K562 (cell line): ENCODE data around the gene HUNK. TPM values are rescaled to one million over a fixed set of nuclear protein-coding genes. Genes with fewer than 3 reads are reported as not detected.

Experiments
- ATAC-seq: fragments of 200-7000 bp; cut with Tn5 transposase; 3 replicates; pipeline ENCODE4 v1.9.1; 2020; ENCODE audit warnings: moderate library complexity
- BruUV-seq: library from RNA; stranded (reverse); fragments of 400-500 nt; replicated peaks from 2 replicates; lab custom pipeline; 2021; lab: Mats Ljungman, UMichigan
- CTCF ChIA-PET: fragments of 300-600 bp; formaldehyde crosslinking; extraction: SDS; loops from one replicate; lab custom pipeline; 2021; ENCODE audit warnings: low intra/inter-chr PET ratio; lab: Yijun Ruan, JAX
- POLR2A ChIA-PET: fragments of 300-600, 350-650 bp; sonication (Branson Sonifier 250); formaldehyde crosslinking; extraction: SDS; loops from one replicate; lab custom pipeline; 2021; ENCODE audit warnings: antibody characterized with exemption, inconsistent platforms; lab: Yijun Ruan, JAX
- DNase-seq, 4 experiments: peaks; one replicate each; pipeline versions ENCODE4 v3.0.0 to v3.0.0-alpha.2; 2011 to 2018; ENCODE audit warnings: low spot score in 3 of 4, mixed read lengths in 3 of 4; ENCODE audit errors: extremely low read depth in 1 of 4
- FAIRE-seq: peaks from 2 replicates; lab custom pipeline; 2011; peaks lifted over from hg19 to GRCh38; lab: Jason Lieb, UNC
- H2AFZ ChIP-seq: 2 replicates; pipeline ENCODE4 v1.6.0; 2011; ENCODE audit warnings: low read depth, low read length, control low read depth, inconsistent platforms
- H3K27ac ChIP-seq: fragments of 200-600 bp; 3 replicates; pipeline ENCODE4 v1.8.0; 2011; ENCODE audit warnings: low read depth, mild to moderate bottlenecking, control low read depth, inconsistent platforms, low read length, moderate library complexity, mixed read lengths; ENCODE audit errors: extremely low read depth
- H3K27me3 ChIP-seq, 2 experiments: fragments of 300-600 bp in 1 of 2; 2 replicates in 1 of 2; 3 replicates in 1 of 2; pipeline versions ENCODE4 v1.6.0 to v1.8.0; 2011; ENCODE audit warnings: inconsistent platforms in 2 of 2, low read length in 2 of 2, mild to moderate bottlenecking in 1 of 2, mixed read lengths in 1 of 2, moderate library complexity in 1 of 2; ENCODE audit not compliant: control insufficient read depth in 2 of 2, insufficient read depth in 2 of 2
- H3K36me3 ChIP-seq: fragments of 300-600 bp; 3 replicates; pipeline ENCODE4 v1.8.0; 2011; ENCODE audit warnings: mild to moderate bottlenecking, low read length, inconsistent platforms; ENCODE audit not compliant: control insufficient read depth, insufficient read depth
- H3K4me1 ChIP-seq, 2 experiments: fragments of 200-600 bp in 1 of 2; replicated peaks in 1 of 2; 2 replicates in 1 of 2; 3 replicates in 1 of 2; pipeline versions ENCODE4 v1.5.1 to v1.8.0; 2011; ENCODE audit warnings: inconsistent platforms in 2 of 2, low read length in 2 of 2, mild to moderate bottlenecking in 1 of 2, mixed read lengths in 1 of 2, moderate library complexity in 1 of 2; ENCODE audit not compliant: control insufficient read depth in 2 of 2, insufficient read depth in 2 of 2
- H3K4me2 ChIP-seq: 2 replicates; pipeline ENCODE4 v1.6.1; 2011; ENCODE audit warnings: low read length, control low read depth, inconsistent platforms, mixed read lengths; ENCODE audit not compliant: insufficient read depth
- H3K4me3 ChIP-seq: fragments of 200-600 bp; sonication (generic), shearing (Covaris generic); 2 replicates; pipeline ENCODE4 v1.5.1; 2016; ENCODE audit warnings: control low read depth, inconsistent platforms
- H3K79me2 ChIP-seq: fragments of 200-600 bp; 3 replicates; pipeline ENCODE4 v1.8.0; 2011; ENCODE audit warnings: low read length, inconsistent platforms; ENCODE audit not compliant: control insufficient read depth, insufficient read depth
- H3K9ac ChIP-seq, 2 experiments: 2 replicates each; pipeline versions ENCODE4 v1.6.0 to v1.6.1; 2011; ENCODE audit warnings: low read depth in 2 of 2, low read length in 2 of 2, control low read depth in 1 of 2, inconsistent platforms in 1 of 2, mild to moderate bottlenecking in 1 of 2, mixed read lengths in 1 of 2; ENCODE audit not compliant: insufficient read depth in 1 of 2
- H3K9me1 ChIP-seq: one replicate; pipeline ENCODE4 v1.6.0; 2011; ENCODE audit warnings: inconsistent platforms, mild to moderate bottlenecking, low read length, moderate library complexity; ENCODE audit not compliant: control insufficient read depth, insufficient read depth
- H3K9me3 ChIP-seq: replicated peaks from 2 replicates; pipeline ENCODE4 v1.5.1; 2011; ENCODE audit warnings: low read depth, low read length, inconsistent platforms; ENCODE audit not compliant: control insufficient read depth, insufficient read depth
- H4K20me1 ChIP-seq: replicated peaks from 2 replicates; pipeline ENCODE4 v1.6.1; 2011; ENCODE audit warnings: low read length, inconsistent platforms, mixed read lengths; ENCODE audit not compliant: control insufficient read depth, insufficient read depth
- MED1 ChIP-seq: sonication (generic); formaldehyde crosslinking; IDR thresholded peaks from 2 replicates; pipeline ENCODE4 v1.8.1; 2023; ENCODE audit warnings: missing genetic modification reagents, borderline replicate concordance
- NEUROD1 ChIP-seq: fragments of 150-350 bp; IDR thresholded peaks from 2 replicates; pipeline ENCODE4 v1.6.1; 2014; ENCODE audit warnings: borderline replicate concordance, low read length, low read depth; ENCODE audit not compliant: partially characterized antibody
- ZNF77 ChIP-seq: fragments of 250-450 bp; sonication (Bioruptor Pico); IDR thresholded peaks from 2 replicates; pipeline ENCODE4 v1.5.0; 2020
- WGBS: fragments of 100-300 bp; shearing (Covaris generic); methylation state at CpG from one replicate; pipeline ENCODE4 v1.1.6; 2016; ENCODE audit warnings: low coverage, mixed read lengths; ENCODE audit not compliant: insufficient coverage; ENCODE audit errors: missing lambda C conversion rate; 5-methylcytosine and 5-hydroxymethylcytosine counted together
- in situ Hi-C: fragments of 300-500 bp; cut with MboI; formaldehyde crosslinking; loops from 4 replicates; pipeline ENCODE4 v1.15.0; 2018; ENCODE audit warnings: inconsistent platforms, mixed read lengths
- intact Hi-C: fragments of 100-400 bp; cut with micrococcal nuclease; formaldehyde crosslinking; loops from 2 replicates; pipeline ENCODE4 v1.14.2; 2022
- polyA plus RNA-seq, 8 experiments: library from polyadenylated mRNA; depleted of rRNA in 4 of 8; stranded (reverse) in 5 of 8; unstranded in 3 of 8; fragments of >200 nt; fragmentation: Nextera tagmentation in 2 of 8; fragmentation: Illumina TruSeq in 1 of 8; extraction: Ambion mirVana in 2 of 8; extraction: Trizol in 1 of 8; gene quantifications; 2 replicates each; pipeline versions ENCODE4 v1.2.1 to v1.2.3, GENCODE V29; 2011 to 2014; ENCODE audit warnings: inconsistent platforms in 1 of 8, missing spikeins in 1 of 8
- total RNA-seq, 7 experiments: library from RNA; depleted of rRNA in 6 of 7; stranded (reverse); fragments of >200 nt in 6 of 7; fragmentation: Illumina TruSeq in 2 of 7; extraction: Trizol in 2 of 7; gene quantifications; 2 replicates each; pipeline versions ENCODE4 v1.2.1 to v1.2.3, GENCODE V29; 2011 to 2021; ENCODE audit warnings: low replicate concordance in 1 of 7
- TF ChIP-seq, protein P1 (sequence below): IDR thresholded peaks from 2 replicates; pipeline ENCODE4 v1.6.1; 2011; ENCODE audit warnings: borderline replicate concordance, low read depth, mild to moderate bottlenecking, moderate library complexity, low read length; ENCODE audit not compliant: insufficient read depth, poor library complexity, severe bottlenecking

Gene HUNK
- total and polyA plus RNA-seq, 9 of the 15 experiments (the other 6 are each of a cell fraction or from before 2014, with no cell fraction given), result not detected

DNA sequence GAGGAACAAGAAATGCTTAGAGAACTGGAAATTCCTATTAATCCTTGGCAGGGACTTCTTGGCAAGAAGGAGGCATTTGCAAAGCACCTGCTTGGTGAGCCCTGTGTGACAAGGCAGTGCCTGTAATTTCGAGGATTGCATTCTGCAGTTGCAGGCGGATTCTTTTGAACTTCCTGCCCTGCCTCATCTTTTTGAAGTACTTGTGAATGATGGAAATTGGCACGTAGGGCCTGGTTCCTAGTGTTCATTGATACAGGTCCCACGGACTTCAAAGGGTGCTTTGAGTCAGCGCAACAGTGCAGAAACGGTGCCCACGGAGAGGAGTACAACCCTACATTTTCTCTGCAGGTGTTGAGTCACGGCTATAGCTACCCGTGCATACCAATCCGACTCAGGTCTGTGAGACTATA lies 6.4 kb downstream of the HUNK start (continued):
- TF ChIP-seq MED1 (CRISPR knock-in tag), result no peak
- TF ChIP-seq, protein P1, sequence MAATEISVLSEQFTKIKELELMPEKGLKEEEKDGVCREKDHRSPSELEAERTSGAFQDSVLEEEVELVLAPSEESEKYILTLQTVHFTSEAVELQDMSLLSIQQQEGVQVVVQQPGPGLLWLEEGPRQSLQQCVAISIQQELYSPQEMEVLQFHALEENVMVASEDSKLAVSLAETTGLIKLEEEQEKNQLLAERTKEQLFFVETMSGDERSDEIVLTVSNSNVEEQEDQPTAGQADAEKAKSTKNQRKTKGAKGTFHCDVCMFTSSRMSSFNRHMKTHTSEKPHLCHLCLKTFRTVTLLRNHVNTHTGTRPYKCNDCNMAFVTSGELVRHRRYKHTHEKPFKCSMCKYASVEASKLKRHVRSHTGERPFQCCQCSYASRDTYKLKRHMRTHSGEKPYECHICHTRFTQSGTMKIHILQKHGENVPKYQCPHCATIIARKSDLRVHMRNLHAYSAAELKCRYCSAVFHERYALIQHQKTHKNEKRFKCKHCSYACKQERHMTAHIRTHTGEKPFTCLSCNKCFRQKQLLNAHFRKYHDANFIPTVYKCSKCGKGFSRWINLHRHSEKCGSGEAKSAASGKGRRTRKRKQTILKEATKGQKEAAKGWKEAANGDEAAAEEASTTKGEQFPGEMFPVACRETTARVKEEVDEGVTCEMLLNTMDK, result no peak
- TF ChIP-seq NEUROD1, result no peak

DNA sequence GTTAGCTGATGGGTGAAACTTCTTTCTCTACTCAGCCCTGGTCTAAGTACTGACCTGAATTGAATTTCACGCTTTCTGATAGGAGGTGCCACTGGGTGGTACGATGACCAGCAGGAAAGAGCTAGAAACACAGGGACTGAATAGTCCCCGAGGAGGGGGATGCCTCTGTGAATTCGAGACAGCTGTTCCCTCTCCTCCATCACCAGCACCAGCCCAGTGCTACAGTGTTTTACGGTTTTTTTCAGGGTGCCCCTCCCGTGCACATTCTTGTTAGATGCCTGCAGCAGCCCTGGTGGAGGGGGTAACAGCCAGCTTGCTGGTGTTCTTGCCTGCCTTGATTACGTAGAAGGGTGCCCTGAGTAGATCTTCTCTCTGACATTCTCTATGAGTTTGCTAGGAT lies 7.1 kb downstream of the HUNK start:
- in situ Hi-C loops (no loop called here), intact Hi-C loops (no loop called here)
- ChIA-PET CTCF (no interaction called here), POLR2A (interaction anchor here (1.5 kb wide), 1 partner anchor 9 kb away, joined by 3 read pairs; no protein-coding TSS in a partner anchor)
- BruUV-seq, result no TSS peak
- peaks cover 28 to 51% of the 10 kb centered on the region in 2 experiments; a peak in 4 of 5 replicates for H3K27me3 ChIP-seq
- H3K36me3 ChIP-seq, result no peaks in the 10 kb centered on the region
- H3K9me3 ChIP-seq, result no peaks in the 10 kb centered on the region
- TF ChIP-seq ZNF77 (CRISPR knock-in tag), result no peak
- H4K20me1 ChIP-seq, result no peaks in the 10 kb centered on the region; the same call in 1 of the 2 replicates
- H3K4me2 ChIP-seq, result no peak overlapping the region
- H3K4me1 ChIP-seq, result peaks cover 0 to 2% of the 10 kb centered on the region in 2 experiments; a peak in 1 of 5 replicates
- H3K9ac ChIP-seq, result no peak overlapping the region
- no peak overlapping the region for H3K4me3 ChIP-seq
- ATAC-seq (no peak), DNase-seq (no peak), FAIRE-seq (no peak)
- no peaks in the 10 kb centered on the region for H3K9me1 ChIP-seq
- WGBS, result under 1% methylated on average over 7 of the region's 7 CpGs
- no peaks in the 10 kb centered on the region for H3K79me2 ChIP-seq
- H2AFZ ChIP-seq, result no peak overlapping the region
- no peak overlapping the region for H3K27ac ChIP-seq
